GM23338 (cell line): Measurements from ENCODE around the gene B4GALT2. TPM values are rescaled to one million over a fixed set of nuclear protein-coding genes. Genes with fewer than 3 reads are reported as not detected.

Source experiments
- ATAC-seq: fragments of 200-7000 bp; cut with Tn5 transposase; 3 replicates; pipeline ENCODE4 v1.9.1; 2020
- DNase-seq: peaks from one replicate; pipeline ENCODE4 v3.0.0-alpha.2; 2015; ENCODE audit warnings: low spot score
- H2AFZ ChIP-seq: fragments of 200-600 bp; sonication (generic); 2 replicates; pipeline ENCODE4 v1.8.0; 2016; ENCODE audit warnings: antibody characterized with exemption, mild to moderate bottlenecking, moderate library complexity
- H3F3A ChIP-seq: fragments of 200-600 bp; sonication (generic); replicated peaks from 2 replicates; pipeline ENCODE4 v1.8.0; 2017; ENCODE audit warnings: antibody characterized with exemption, mixed run types, low read depth
- H3K27ac ChIP-seq: fragments of 200-600 bp; sonication (generic); 2 replicates; pipeline ENCODE4 v1.6.1; 2016; ENCODE audit warnings: low read depth
- H3K27me3 ChIP-seq: fragments of 200-600 bp; sonication (generic); 2 replicates; pipeline ENCODE4 v1.8.0; 2016; ENCODE audit warnings: mild to moderate bottlenecking, mixed run types, moderate library complexity; ENCODE audit not compliant: insufficient read depth
- H3K36me3 ChIP-seq: fragments of 200-600 bp; sonication (generic); 2 replicates; pipeline ENCODE4 v1.8.0; 2016; ENCODE audit warnings: mild to moderate bottlenecking; ENCODE audit not compliant: insufficient read depth
- H3K4me1 ChIP-seq: fragments of 200-600 bp; sonication (generic); 2 replicates; pipeline ENCODE4 v1.8.0; 2016; ENCODE audit warnings: mild to moderate bottlenecking, moderate library complexity; ENCODE audit not compliant: insufficient read depth
- H3K4me2 ChIP-seq: fragments of 200-600 bp; sonication (generic); 2 replicates; pipeline ENCODE4 v1.7.1; 2017; ENCODE audit warnings: mixed run types
- H3K4me3 ChIP-seq: fragments of 200-600 bp; sonication (generic); 2 replicates; pipeline ENCODE4 v1.6.1; 2016; ENCODE audit warnings: mixed run types
- H3K79me2 ChIP-seq: fragments of 200-600 bp; sonication (generic); replicated peaks from 2 replicates; pipeline ENCODE4 v1.8.0; 2017; ENCODE audit warnings: mild to moderate bottlenecking; ENCODE audit not compliant: insufficient read depth
- H3K9me2 ChIP-seq: fragments of 200-600 bp; sonication (generic); 2 replicates; pipeline ENCODE4 v1.8.0; 2017; ENCODE audit not compliant: insufficient read depth
- H4K20me1 ChIP-seq: fragments of 200-600 bp; sonication (generic); replicated peaks from 2 replicates; pipeline ENCODE4 v1.8.0; 2017; ENCODE audit warnings: mild to moderate bottlenecking; ENCODE audit not compliant: insufficient read depth
- H3K27ac Mint-ChIP-seq: 2 replicates; pipeline ENCODE4 v1.8.0; 2020; ENCODE audit warnings: inconsistent platforms, mild to moderate bottlenecking, moderate library complexity, mixed read lengths
- H3K27me3 Mint-ChIP-seq: 3 replicates; pipeline ENCODE4 v1.8.0; 2022; ENCODE audit warnings: low read depth, mild to moderate bottlenecking, moderate library complexity, mixed read lengths, inconsistent platforms; ENCODE audit not compliant: insufficient read depth, poor library complexity
- H3K36me3 Mint-ChIP-seq: 3 replicates; pipeline ENCODE4 v1.8.0; 2021; ENCODE audit warnings: low read depth, mild to moderate bottlenecking, inconsistent platforms, moderate library complexity, mixed read lengths
- H3K4me1 Mint-ChIP-seq: 3 replicates; pipeline ENCODE4 v1.8.0; 2020; ENCODE audit warnings: mild to moderate bottlenecking, inconsistent platforms, mixed read lengths
- H3K4me3 Mint-ChIP-seq: 3 replicates; pipeline ENCODE4 v1.8.0; 2021; ENCODE audit warnings: moderate library complexity, mild to moderate bottlenecking, inconsistent platforms, mixed read lengths
- H3K9me3 Mint-ChIP-seq: 3 replicates; pipeline ENCODE4 v1.8.0; 2020; ENCODE audit warnings: moderate library complexity, mild to moderate bottlenecking, inconsistent platforms, mixed read lengths
- CREB1 ChIP-seq: fragments of 250-450 bp; sonication (Bioruptor Pico); IDR thresholded peaks from 2 replicates; pipeline ENCODE4 v1.5.0; 2020; ENCODE audit warnings: low read depth, mild to moderate bottlenecking, moderate library complexity
- EZH2 ChIP-seq: fragments of 200-600 bp; sonication (generic); IDR thresholded peaks from one replicate; pipeline ENCODE4 v1.8.0; 2017; ENCODE audit warnings: antibody characterized with exemption, mild to moderate bottlenecking, low read depth; ENCODE audit not compliant: unreplicated experiment
- EZH2phosphoT487 ChIP-seq: fragments of 200-600 bp; sonication (generic); IDR thresholded peaks from one replicate; pipeline ENCODE4 v1.8.1; 2018; ENCODE audit warnings: antibody characterized with exemption; ENCODE audit not compliant: unreplicated experiment
- JUNB ChIP-seq: IDR thresholded peaks from one replicate; pipeline ENCODE4 v1.6.1; 2016; ENCODE audit warnings: antibody characterized with exemption; ENCODE audit not compliant: unreplicated experiment
- NANOG ChIP-seq: IDR thresholded peaks from 2 replicates; pipeline ENCODE4 v1.6.1; 2016; ENCODE audit warnings: antibody characterized with exemption, borderline replicate concordance
- POLR2AphosphoS5 ChIP-seq: IDR thresholded peaks from 2 replicates; pipeline ENCODE4 v1.6.1; 2016; ENCODE audit warnings: antibody characterized with exemption, low read depth
- STAT1 ChIP-seq: IDR thresholded peaks from one replicate; pipeline ENCODE4 v1.6.1; 2016; ENCODE audit warnings: antibody characterized with exemption; ENCODE audit not compliant: unreplicated experiment
- ZNF114 ChIP-seq: fragments of 250-450 bp; sonication (Bioruptor Pico); IDR thresholded peaks from 2 replicates; pipeline ENCODE4 v1.5.0; 2020; ENCODE audit warnings: mild to moderate bottlenecking, moderate library complexity
- ZNF331 ChIP-seq: fragments of 250-450 bp; sonication (Bioruptor Pico); IDR thresholded peaks from 2 replicates; pipeline ENCODE4 v1.5.0; 2020; ENCODE audit warnings: low read depth, mild to moderate bottlenecking, moderate library complexity
- polyA plus RNA-seq: library from polyadenylated mRNA; unstranded; fragments of >200 nt; fragmentation: Nextera tagmentation; extraction: Ambion mirVana; gene quantifications from 2 replicates; pipeline ENCODE4 v1.2.1, GENCODE V29; 2016
- total RNA-seq: library from RNA; depleted of rRNA; stranded (reverse); fragments of >200 nt; shearing (Covaris generic); gene quantifications from 2 replicates; pipeline ENCODE4 v1.2.3, GENCODE V29; 2014
- TF ChIP-seq, protein P1 (sequence below), 2 experiments: fragments of 200-600 bp in 1 of 2; sonication (generic) in 1 of 2; conservative IDR thresholded peaks; 2 replicates each; pipeline versions ENCODE4 v1.5.1 to v1.6.1; 2016 to 2017; ENCODE audit warnings: antibody characterized with exemption in 2 of 2, low read depth in 2 of 2, mild to moderate bottlenecking in 2 of 2, moderate library complexity in 1 of 2
- TF ChIP-seq, protein P2 (sequence below): IDR thresholded peaks from one replicate; pipeline ENCODE4 v1.6.1; 2018; ENCODE audit warnings: antibody characterized with exemption; ENCODE audit not compliant: unreplicated experiment
- TF ChIP-seq, protein P3 (sequence below): fragments of 250-450 bp; sonication (Bioruptor Pico); IDR thresholded peaks from 2 replicates; pipeline ENCODE4 v1.5.0; 2020; ENCODE audit warnings: mild to moderate bottlenecking, moderate library complexity
- TF ChIP-seq, protein P4 (sequence below): IDR thresholded peaks from 2 replicates; pipeline ENCODE4 v1.6.1; 2016; ENCODE audit warnings: antibody characterized with exemption

The B4GALT2 gene
- total and polyA plus RNA-seq, 2 experiments from 2014 or later = 22.4 to 63.1 TPM

DNA sequence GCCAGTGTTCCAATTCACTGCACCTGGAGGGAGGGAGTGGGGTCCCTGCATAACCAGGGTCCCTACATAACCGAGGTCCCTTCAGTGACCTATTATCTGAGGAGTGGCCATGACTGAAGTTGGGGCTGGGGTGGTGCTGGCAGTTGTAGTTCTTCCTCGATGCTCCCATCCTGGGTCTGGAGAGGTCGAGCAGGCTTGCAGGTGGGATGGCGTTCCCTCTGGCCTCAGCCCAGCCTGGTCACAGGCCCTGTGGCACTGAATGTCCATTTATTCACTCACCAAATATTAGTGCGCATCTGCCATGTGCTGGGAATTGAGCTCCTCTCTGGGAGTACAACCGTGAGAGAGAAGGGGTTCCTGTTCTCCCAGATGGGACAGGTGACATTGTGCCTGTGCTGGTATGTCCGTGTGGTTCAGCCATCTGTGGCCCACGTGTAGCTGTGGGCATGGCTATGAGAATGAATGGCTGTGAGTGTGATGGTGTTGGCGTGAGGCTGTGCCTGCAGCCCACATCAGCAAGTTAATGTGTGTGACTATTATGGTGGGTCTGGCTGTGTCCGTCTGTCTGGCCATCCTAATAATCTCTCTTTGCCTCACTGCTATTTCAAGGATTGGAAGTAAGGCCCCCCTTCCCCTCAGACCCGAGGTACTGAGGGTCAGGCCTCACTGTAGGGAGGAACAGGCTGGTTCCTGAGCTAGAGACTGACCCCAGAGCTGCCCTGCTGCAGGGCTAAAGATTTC lies 56.1 kb downstream of the B4GALT2 start:
- Mint-ChIP-seq H3K4me3 (no peak overlapping the region), H3K4me1 (peaks cover 27% of the 10 kb centered on the region), H3K27ac (no peak overlapping the region), H3K36me3 (no peaks in the 10 kb centered on the region), H3K27me3 (peaks cover 2% of the 10 kb centered on the region), H3K9me3 (no peaks in the 10 kb centered on the region)
- Histone ChIP-seq H3K36me3 (no peaks in the 10 kb centered on the region), H3K79me2 (no peaks in the 10 kb centered on the region), H2AFZ (no peak overlapping the region), H3K4me1 (peaks cover 17% of the 10 kb centered on the region), H3K4me3 (no peak overlapping the region), H3K27me3 (0 out of 2 replicates have a peak, but pooled peaks cover 3% of the 10 kb centered on the region), H3F3A (peaks cover 13% of the 10 kb centered on the region), H3K27ac (no peak overlapping the region), H4K20me1 (no peaks in the 10 kb centered on the region), H3K9me2 (no peaks in the 10 kb centered on the region), H3K4me2 (no peak overlapping the region)
- TF ChIP-seq, protein P1, sequence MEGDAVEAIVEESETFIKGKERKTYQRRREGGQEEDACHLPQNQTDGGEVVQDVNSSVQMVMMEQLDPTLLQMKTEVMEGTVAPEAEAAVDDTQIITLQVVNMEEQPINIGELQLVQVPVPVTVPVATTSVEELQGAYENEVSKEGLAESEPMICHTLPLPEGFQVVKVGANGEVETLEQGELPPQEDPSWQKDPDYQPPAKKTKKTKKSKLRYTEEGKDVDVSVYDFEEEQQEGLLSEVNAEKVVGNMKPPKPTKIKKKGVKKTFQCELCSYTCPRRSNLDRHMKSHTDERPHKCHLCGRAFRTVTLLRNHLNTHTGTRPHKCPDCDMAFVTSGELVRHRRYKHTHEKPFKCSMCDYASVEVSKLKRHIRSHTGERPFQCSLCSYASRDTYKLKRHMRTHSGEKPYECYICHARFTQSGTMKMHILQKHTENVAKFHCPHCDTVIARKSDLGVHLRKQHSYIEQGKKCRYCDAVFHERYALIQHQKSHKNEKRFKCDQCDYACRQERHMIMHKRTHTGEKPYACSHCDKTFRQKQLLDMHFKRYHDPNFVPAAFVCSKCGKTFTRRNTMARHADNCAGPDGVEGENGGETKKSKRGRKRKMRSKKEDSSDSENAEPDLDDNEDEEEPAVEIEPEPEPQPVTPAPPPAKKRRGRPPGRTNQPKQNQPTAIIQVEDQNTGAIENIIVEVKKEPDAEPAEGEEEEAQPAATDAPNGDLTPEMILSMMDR (conservative IDR thresholded peaks at IDR 0.05; ENCODE audit: low read depth in 2 of 2) = no peak
- TF ChIP-seq JUNB (no peak), POLR2AphosphoS5 (no peak), ZNF331 (CRISPR knock-in tag) (no peak), EZH2phosphoT487 (no peak), NANOG (no peak), CREB1 (CRISPR knock-in tag) (no peak), EZH2 (no peak), ZNF114 (CRISPR knock-in tag) (no peak), STAT1 (no peak)
- TF ChIP-seq, protein P2, sequence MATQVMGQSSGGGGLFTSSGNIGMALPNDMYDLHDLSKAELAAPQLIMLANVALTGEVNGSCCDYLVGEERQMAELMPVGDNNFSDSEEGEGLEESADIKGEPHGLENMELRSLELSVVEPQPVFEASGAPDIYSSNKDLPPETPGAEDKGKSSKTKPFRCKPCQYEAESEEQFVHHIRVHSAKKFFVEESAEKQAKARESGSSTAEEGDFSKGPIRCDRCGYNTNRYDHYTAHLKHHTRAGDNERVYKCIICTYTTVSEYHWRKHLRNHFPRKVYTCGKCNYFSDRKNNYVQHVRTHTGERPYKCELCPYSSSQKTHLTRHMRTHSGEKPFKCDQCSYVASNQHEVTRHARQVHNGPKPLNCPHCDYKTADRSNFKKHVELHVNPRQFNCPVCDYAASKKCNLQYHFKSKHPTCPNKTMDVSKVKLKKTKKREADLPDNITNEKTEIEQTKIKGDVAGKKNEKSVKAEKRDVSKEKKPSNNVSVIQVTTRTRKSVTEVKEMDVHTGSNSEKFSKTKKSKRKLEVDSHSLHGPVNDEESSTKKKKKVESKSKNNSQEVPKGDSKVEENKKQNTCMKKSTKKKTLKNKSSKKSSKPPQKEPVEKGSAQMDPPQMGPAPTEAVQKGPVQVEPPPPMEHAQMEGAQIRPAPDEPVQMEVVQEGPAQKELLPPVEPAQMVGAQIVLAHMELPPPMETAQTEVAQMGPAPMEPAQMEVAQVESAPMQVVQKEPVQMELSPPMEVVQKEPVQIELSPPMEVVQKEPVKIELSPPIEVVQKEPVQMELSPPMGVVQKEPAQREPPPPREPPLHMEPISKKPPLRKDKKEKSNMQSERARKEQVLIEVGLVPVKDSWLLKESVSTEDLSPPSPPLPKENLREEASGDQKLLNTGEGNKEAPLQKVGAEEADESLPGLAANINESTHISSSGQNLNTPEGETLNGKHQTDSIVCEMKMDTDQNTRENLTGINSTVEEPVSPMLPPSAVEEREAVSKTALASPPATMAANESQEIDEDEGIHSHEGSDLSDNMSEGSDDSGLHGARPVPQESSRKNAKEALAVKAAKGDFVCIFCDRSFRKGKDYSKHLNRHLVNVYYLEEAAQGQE = no peak
- TF ChIP-seq, protein P3, sequence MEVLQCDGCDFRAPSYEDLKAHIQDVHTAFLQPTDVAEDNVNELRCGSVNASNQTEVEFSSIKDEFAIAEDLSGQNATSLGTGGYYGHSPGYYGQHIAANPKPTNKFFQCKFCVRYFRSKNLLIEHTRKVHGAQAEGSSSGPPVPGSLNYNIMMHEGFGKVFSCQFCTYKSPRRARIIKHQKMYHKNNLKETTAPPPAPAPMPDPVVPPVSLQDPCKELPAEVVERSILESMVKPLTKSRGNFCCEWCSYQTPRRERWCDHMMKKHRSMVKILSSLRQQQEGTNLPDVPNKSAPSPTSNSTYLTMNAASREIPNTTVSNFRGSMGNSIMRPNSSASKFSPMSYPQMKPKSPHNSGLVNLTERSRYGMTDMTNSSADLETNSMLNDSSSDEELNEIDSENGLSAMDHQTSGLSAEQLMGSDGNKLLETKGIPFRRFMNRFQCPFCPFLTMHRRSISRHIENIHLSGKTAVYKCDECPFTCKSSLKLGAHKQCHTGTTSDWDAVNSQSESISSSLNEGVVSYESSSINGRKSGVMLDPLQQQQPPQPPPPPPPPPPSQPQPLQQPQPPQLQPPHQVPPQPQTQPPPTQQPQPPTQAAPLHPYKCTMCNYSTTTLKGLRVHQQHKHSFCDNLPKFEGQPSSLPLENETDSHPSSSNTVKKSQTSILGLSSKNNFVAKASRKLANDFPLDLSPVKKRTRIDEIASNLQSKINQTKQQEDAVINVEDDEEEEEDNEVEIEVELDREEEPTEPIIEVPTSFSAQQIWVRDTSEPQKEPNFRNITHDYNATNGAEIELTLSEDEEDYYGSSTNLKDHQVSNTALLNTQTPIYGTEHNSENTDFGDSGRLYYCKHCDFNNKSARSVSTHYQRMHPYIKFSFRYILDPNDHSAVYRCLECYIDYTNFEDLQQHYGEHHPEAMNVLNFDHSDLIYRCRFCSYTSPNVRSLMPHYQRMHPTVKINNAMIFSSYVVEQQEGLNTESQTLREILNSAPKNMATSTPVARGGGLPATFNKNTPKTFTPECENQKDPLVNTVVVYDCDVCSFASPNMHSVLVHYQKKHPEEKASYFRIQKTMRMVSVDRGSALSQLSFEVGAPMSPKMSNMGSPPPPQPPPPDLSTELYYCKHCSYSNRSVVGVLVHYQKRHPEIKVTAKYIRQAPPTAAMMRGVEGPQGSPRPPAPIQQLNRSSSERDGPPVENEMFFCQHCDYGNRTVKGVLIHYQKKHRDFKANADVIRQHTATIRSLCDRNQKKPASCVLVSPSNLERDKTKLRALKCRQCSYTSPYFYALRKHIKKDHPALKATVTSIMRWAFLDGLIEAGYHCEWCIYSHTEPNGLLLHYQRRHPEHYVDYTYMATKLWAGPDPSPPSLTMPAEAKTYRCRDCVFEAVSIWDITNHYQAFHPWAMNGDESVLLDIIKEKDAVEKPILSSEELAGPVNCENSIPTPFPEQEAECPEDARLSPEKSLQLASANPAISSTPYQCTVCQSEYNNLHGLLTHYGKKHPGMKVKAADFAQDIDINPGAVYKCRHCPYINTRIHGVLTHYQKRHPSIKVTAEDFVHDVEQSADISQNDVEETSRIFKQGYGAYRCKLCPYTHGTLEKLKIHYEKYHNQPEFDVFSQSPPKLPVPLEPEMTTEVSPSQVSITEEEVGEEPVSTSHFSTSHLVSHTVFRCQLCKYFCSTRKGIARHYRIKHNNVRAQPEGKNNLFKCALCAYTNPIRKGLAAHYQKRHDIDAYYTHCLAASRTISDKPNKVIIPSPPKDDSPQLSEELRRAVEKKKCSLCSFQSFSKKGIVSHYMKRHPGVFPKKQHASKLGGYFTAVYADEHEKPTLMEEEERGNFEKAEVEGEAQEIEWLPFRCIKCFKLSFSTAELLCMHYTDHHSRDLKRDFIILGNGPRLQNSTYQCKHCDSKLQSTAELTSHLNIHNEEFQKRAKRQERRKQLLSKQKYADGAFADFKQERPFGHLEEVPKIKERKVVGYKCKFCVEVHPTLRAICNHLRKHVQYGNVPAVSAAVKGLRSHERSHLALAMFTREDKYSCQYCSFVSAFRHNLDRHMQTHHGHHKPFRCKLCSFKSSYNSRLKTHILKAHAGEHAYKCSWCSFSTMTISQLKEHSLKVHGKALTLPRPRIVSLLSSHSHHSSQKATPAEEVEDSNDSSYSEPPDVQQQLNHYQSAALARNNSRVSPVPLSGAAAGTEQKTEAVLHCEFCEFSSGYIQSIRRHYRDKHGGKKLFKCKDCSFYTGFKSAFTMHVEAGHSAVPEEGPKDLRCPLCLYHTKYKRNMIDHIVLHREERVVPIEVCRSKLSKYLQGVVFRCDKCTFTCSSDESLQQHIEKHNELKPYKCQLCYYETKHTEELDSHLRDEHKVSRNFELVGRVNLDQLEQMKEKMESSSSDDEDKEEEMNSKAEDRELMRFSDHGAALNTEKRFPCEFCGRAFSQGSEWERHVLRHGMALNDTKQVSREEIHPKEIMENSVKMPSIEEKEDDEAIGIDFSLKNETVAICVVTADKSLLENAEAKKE (CRISPR knock-in tag) = no peak
- TF ChIP-seq, protein P4, sequence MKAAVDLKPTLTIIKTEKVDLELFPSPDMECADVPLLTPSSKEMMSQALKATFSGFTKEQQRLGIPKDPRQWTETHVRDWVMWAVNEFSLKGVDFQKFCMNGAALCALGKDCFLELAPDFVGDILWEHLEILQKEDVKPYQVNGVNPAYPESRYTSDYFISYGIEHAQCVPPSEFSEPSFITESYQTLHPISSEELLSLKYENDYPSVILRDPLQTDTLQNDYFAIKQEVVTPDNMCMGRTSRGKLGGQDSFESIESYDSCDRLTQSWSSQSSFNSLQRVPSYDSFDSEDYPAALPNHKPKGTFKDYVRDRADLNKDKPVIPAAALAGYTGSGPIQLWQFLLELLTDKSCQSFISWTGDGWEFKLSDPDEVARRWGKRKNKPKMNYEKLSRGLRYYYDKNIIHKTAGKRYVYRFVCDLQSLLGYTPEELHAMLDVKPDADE = no peak
- DNase-seq = no peak
- no peak for ATAC-seq
